GM12878 (cell line): Measurements from ENCODE around the gene ATXN1L. TPM values are rescaled to one million over a fixed set of nuclear protein-coding genes. Genes with fewer than 3 reads are reported as not detected.

Source experiments
- ATF7 ChIP-seq: fragments of 450-650 bp; IDR thresholded peaks from 2 replicates; pipeline ENCODE4 v1.6.1; 2016; ENCODE audit warnings: low read depth, mild to moderate bottlenecking
- ESRRA ChIP-seq: IDR thresholded peaks from 2 replicates; pipeline ENCODE4 v1.6.1; 2012; ENCODE audit warnings: mild to moderate bottlenecking, low read length, improper control_type of control experiment
- FOS ChIP-seq: IDR thresholded peaks from 3 replicates; pipeline ENCODE4 v1.6.1; 2011; ENCODE audit warnings: borderline replicate concordance; ENCODE audit not compliant: insufficient read length; ENCODE audit errors: extremely low read depth
- GABPA ChIP-seq: IDR thresholded peaks from 2 replicates; pipeline ENCODE4 v1.6.1; 2014; ENCODE audit warnings: antibody characterized with exemption, low read depth, mild to moderate bottlenecking, inconsistent platforms
- HCFC1 ChIP-seq: fragments of 150-350 bp; IDR thresholded peaks from 2 replicates; pipeline ENCODE4 v1.6.1; 2014; ENCODE audit warnings: low read length
- HDAC2 ChIP-seq: fragments of 200-600 bp; sonication (generic); IDR thresholded peaks from 2 replicates; pipeline ENCODE4 v1.6.1; 2017
- MEF2A ChIP-seq: IDR thresholded peaks from 2 replicates; pipeline ENCODE4 v1.6.1; 2011; ENCODE audit warnings: low read depth, mild to moderate bottlenecking, low read length, moderate library complexity; ENCODE audit not compliant: insufficient read depth
- POLR2A ChIP-seq: IDR thresholded peaks from 2 replicates; pipeline ENCODE4 v1.6.1; 2011; ENCODE audit warnings: low read depth, mild to moderate bottlenecking, low read length
- RELA ChIP-seq: fragments of 450-650 bp; IDR thresholded peaks from 2 replicates; pipeline ENCODE4 v1.8.0; 2014; ENCODE audit warnings: borderline replicate concordance; ENCODE audit not compliant: partially characterized antibody
- SMAD1 ChIP-seq: fragments of 450-650 bp; IDR thresholded peaks from 2 replicates; pipeline ENCODE4 v1.6.1; 2018; ENCODE audit warnings: mild to moderate bottlenecking, low read depth; ENCODE audit not compliant: partially characterized antibody
- SMC3 ChIP-seq: IDR thresholded peaks from 2 replicates; pipeline ENCODE4 v1.6.1; 2011; ENCODE audit warnings: low read length, improper control_type of control experiment, borderline replicate concordance
- WRNIP1 ChIP-seq: IDR thresholded peaks from 2 replicates; pipeline ENCODE4 v1.6.1; 2011; ENCODE audit warnings: low read depth, low read length, improper control_type of control experiment, borderline replicate concordance
- ZNF622 ChIP-seq: fragments of 450-650 bp; IDR thresholded peaks from 2 replicates; pipeline ENCODE4 v1.6.1; 2017; ENCODE audit warnings: mild to moderate bottlenecking, inconsistent platforms
- ZSCAN29 ChIP-seq: fragments of 450-650 bp; IDR thresholded peaks from 2 replicates; pipeline ENCODE4 v1.6.1; 2017; ENCODE audit warnings: mild to moderate bottlenecking, moderate library complexity
- polyA plus RNA-seq, 11 experiments: library from polyadenylated mRNA; depleted of rRNA in 4 of 11; unstranded in 6 of 11; stranded (reverse) in 5 of 11; fragments of >200 nt; fragmentation: Nextera tagmentation in 4 of 11; fragmentation: Illumina TruSeq in 1 of 11; extraction: Ambion mirVana in 4 of 11; extraction: Trizol in 1 of 11; gene quantifications; 1 replicate in 1 of 11; 2 replicates in 10 of 11; pipeline versions ENCODE4 v1.2.1 to v1.2.3, GENCODE V29; 2011 to 2016; ENCODE audit warnings: inconsistent platforms in 2 of 11, missing spikeins in 2 of 11, low read depth in 1 of 11
- total RNA-seq, 4 experiments: library from RNA; depleted of rRNA in 3 of 4; stranded (reverse); fragments of >200 nt in 3 of 4; fragmentation: Illumina TruSeq in 1 of 4; extraction: Trizol in 1 of 4; gene quantifications; 2 replicates each; pipeline versions ENCODE4 v1.2.1 to v1.2.3, GENCODE V29; 2013 to 2021
- TF ChIP-seq, protein P1 (sequence below): fragments of 450-650 bp; IDR thresholded peaks from 2 replicates; pipeline ENCODE4 v1.6.1; 2016; ENCODE audit warnings: mild to moderate bottlenecking, moderate library complexity, borderline replicate concordance
- TF ChIP-seq, protein P2 (sequence below): fragments of 450-650 bp; IDR thresholded peaks from 2 replicates; pipeline ENCODE4 v1.6.1; 2017; ENCODE audit warnings: mild to moderate bottlenecking
- TF ChIP-seq, protein P3 (sequence below): fragments of 450-650 bp; IDR thresholded peaks from 2 replicates; pipeline ENCODE4 v1.6.1; 2014; ENCODE audit warnings: mild to moderate bottlenecking
- TF ChIP-seq, protein P4 (sequence below): fragments of 450-650 bp; IDR thresholded peaks from 2 replicates; pipeline ENCODE4 v1.6.1; 2017; ENCODE audit warnings: mild to moderate bottlenecking, low read depth, inconsistent platforms; ENCODE audit not compliant: poor library complexity, severe bottlenecking

Gene ATXN1L
- total and polyA plus RNA-seq, 10 of the 15 experiments (the other 5 are each of a cell fraction or from before 2014, with no cell fraction given), result 1.8 to 14.6 (median 9.2) TPM

DNA sequence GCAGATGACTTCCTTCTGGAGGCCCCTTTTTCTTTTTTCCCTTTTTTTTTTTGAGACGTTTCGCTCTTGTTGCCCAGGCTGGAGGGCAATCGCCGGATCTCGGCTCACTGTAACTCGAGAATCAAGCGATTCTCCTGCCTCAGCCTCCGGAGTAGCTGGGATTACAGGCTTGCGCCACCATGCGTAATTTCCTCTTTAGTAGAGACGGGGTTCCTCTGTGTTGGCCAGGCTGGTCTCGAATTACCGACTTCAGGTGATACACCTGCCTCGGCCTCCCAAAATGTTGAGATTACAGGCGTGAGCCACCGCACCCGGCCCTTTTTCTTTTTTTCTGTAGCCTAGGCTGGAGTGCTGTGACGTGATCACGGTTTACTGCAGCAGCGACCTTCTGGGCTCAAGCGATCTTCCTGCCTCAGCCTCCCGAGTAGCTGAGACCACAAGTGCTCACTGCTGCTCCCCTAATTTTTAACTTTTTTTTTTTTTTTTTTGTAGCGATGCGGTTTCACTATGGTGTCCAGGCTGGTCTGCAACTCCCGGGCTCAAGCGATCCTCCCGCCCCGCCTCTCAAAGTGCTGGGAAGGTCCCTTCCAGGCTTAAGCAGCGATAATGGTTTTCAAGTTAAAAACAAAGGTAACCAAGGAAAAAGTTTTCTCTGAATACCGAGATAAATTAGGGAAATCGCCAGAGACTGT lies 48.6 kb downstream of the ATXN1L start (continued):
- TF ChIP-seq FOS (no peak), RELA (no peak), POLR2A (no peak), ATF7 (0 out of 2 replicates have a peak, but pooled peaks have one; percentile 20), SMC3 (0 out of 2 replicates have a peak, but pooled peaks have one; percentile 3), MEF2A (no peak), ZNF622 (no peak), GABPA (no peak), HDAC2 (no peak), ZSCAN29 (no peak), HCFC1 (no peak), SMAD1 (no peak), WRNIP1 (no peak), ESRRA (no peak)
- TF ChIP-seq, protein P1, sequence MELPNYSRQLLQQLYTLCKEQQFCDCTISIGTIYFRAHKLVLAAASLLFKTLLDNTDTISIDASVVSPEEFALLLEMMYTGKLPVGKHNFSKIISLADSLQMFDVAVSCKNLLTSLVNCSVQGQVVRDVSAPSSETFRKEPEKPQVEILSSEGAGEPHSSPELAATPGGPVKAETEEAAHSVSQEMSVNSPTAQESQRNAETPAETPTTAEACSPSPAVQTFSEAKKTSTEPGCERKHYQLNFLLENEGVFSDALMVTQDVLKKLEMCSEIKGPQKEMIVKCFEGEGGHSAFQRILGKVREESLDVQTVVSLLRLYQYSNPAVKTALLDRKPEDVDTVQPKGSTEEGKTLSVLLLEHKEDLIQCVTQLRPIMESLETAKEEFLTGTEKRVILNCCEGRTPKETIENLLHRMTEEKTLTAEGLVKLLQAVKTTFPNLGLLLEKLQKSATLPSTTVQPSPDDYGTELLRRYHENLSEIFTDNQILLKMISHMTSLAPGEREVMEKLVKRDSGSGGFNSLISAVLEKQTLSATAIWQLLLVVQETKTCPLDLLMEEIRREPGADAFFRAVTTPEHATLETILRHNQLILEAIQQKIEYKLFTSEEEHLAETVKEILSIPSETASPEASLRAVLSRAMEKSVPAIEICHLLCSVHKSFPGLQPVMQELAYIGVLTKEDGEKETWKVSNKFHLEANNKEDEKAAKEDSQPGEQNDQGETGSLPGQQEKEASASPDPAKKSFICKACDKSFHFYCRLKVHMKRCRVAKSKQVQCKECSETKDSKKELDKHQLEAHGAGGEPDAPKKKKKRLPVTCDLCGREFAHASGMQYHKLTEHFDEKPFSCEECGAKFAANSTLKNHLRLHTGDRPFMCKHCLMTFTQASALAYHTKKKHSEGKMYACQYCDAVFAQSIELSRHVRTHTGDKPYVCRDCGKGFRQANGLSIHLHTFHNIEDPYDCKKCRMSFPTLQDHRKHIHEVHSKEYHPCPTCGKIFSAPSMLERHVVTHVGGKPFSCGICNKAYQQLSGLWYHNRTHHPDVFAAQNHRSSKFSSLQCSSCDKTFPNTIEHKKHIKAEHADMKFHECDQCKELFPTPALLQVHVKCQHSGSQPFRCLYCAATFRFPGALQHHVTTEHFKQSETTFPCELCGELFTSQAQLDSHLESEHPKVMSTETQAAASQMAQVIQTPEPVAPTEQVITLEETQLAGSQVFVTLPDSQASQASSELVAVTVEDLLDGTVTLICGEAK, result no peak
- TF ChIP-seq, protein P2, sequence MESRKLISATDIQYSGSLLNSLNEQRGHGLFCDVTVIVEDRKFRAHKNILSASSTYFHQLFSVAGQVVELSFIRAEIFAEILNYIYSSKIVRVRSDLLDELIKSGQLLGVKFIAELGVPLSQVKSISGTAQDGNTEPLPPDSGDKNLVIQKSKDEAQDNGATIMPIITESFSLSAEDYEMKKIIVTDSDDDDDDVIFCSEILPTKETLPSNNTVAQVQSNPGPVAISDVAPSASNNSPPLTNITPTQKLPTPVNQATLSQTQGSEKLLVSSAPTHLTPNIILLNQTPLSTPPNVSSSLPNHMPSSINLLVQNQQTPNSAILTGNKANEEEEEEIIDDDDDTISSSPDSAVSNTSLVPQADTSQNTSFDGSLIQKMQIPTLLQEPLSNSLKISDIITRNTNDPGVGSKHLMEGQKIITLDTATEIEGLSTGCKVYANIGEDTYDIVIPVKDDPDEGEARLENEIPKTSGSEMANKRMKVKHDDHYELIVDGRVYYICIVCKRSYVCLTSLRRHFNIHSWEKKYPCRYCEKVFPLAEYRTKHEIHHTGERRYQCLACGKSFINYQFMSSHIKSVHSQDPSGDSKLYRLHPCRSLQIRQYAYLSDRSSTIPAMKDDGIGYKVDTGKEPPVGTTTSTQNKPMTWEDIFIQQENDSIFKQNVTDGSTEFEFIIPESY, result no peak
- TF ChIP-seq, protein P3, sequence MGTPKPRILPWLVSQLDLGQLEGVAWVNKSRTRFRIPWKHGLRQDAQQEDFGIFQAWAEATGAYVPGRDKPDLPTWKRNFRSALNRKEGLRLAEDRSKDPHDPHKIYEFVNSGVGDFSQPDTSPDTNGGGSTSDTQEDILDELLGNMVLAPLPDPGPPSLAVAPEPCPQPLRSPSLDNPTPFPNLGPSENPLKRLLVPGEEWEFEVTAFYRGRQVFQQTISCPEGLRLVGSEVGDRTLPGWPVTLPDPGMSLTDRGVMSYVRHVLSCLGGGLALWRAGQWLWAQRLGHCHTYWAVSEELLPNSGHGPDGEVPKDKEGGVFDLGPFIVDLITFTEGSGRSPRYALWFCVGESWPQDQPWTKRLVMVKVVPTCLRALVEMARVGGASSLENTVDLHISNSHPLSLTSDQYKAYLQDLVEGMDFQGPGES, result no peak
- TF ChIP-seq, protein P4, sequence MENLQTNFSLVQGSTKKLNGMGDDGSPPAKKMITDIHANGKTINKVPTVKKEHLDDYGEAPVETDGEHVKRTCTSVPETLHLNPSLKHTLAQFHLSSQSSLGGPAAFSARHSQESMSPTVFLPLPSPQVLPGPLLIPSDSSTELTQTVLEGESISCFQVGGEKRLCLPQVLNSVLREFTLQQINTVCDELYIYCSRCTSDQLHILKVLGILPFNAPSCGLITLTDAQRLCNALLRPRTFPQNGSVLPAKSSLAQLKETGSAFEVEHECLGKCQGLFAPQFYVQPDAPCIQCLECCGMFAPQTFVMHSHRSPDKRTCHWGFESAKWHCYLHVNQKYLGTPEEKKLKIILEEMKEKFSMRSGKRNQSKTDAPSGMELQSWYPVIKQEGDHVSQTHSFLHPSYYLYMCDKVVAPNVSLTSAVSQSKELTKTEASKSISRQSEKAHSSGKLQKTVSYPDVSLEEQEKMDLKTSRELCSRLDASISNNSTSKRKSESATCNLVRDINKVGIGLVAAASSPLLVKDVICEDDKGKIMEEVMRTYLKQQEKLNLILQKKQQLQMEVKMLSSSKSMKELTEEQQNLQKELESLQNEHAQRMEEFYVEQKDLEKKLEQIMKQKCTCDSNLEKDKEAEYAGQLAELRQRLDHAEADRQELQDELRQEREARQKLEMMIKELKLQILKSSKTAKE, result peak; percentile 19
